ENCODE measurements around the gene FZR1. TPM values are rescaled to one million over a fixed set of nuclear protein-coding genes. Genes with fewer than 3 reads are reported as not detected.

FZR1 gene
- total and polyA plus RNA-seq, 2 of the 8 experiments (the other 6 are each of a cell fraction or from before 2014, with no cell fraction given), result 21.6 to 35.5 TPM

- Histone ChIP-seq H3K23me2 (ENCODE audit: low read depth, low read length) (peaks cover 23% of the 10 kb centered on the region; the same call in 1 of the 2 replicates), H3K4me3 (ENCODE audit: extremely low read depth in 1 of 4, insufficient read depth in 2 of 4, low read depth in 3 of 4, low read length in 4 of 4) (no peak overlapping the region)
- no peak for FAIRE-seq
- TF ChIP-seq BACH1 (IDR thresholded peaks at IDR 0.05; ENCODE audit: low read length) (no peak), EP300 (IDR thresholded peaks at IDR 0.05; ENCODE audit: borderline replicate concordance in 1 of 2, low read depth in 2 of 2, low read length in 2 of 2) (no peak), SIN3A (conservative IDR thresholded peaks at IDR 0.05 in 1 of 2, IDR thresholded peaks at IDR 0.05 in 1 of 2; ENCODE audit: low read depth in 1 of 2, low read length in 2 of 2) (no peak), CEBPB (IDR thresholded peaks at IDR 0.05; ENCODE audit: low read depth, low read length) (no peak), MAFK (IDR thresholded peaks at IDR 0.05; ENCODE audit: low read depth, low read length) (no peak)
- TF ChIP-seq, protein P1, sequence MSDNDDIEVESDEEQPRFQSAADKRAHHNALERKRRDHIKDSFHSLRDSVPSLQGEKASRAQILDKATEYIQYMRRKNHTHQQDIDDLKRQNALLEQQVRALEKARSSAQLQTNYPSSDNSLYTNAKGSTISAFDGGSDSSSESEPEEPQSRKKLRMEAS (IDR thresholded peaks at IDR 0.05), result no peak
Observed at GRCh38 chr19:3474010-3474409, 32.1 kb upstream of the FZR1 start.

More at GRCh38 chr19:3474010-3474409, 32.1 kb upstream of the FZR1 start:
- Histone ChIP-seq H3K79me2 (ENCODE audit: control insufficient read depth in 1 of 2, insufficient read depth in 2 of 2, low read length in 2 of 2) (no peaks in the 10 kb centered on the region), H3K4ac (replicated peaks; ENCODE audit: insufficient read length, low read depth, low read length) (no peak overlapping the region), H3K56ac (replicated peaks; ENCODE audit: insufficient read length, low read depth, low read length) (no peak overlapping the region), H3K79me1 (ENCODE audit: low read depth, low read length) (no peaks in the 10 kb centered on the region), H3K36me3 (ENCODE audit: control insufficient read depth in 2 of 4, insufficient read depth in 4 of 4, low read length in 3 of 4) (no peaks in the 10 kb centered on the region), H3K14ac (ENCODE audit: insufficient read length) (no peak overlapping the region), H3K9ac (replicated peaks in 1 of 4; ENCODE audit: extremely low read depth in 1 of 4, low read depth in 3 of 4, low read length in 3 of 4) (no peak overlapping the region), H2AK5ac (ENCODE audit: low read depth, low read length) (no peak overlapping the region), H3K9me3 (ENCODE audit: insufficient read depth in 2 of 2, low read depth in 1 of 2, low read length in 1 of 2) (no peaks in the 10 kb centered on the region), H4K8ac (ENCODE audit: extremely low read depth, insufficient read depth, low read length) (no peak overlapping the region), H3K27ac (ENCODE audit: low read depth, low read length) (no peak overlapping the region), H3K23ac (ENCODE audit: insufficient read length) (no peak overlapping the region), H2BK15ac (ENCODE audit: low read length) (no peak overlapping the region), H4K91ac (replicated peaks; ENCODE audit: insufficient read length, low read length) (no peak overlapping the region), H3K4me1 (replicated peaks in 1 of 4; ENCODE audit: control insufficient read depth in 3 of 4, insufficient read depth in 4 of 4, low read length in 3 of 4) (peaks cover 0 to 2% (median 0%) of the 10 kb centered on the region in 4 experiments; a peak in 2 of 7 replicates), H3K4me2 (ENCODE audit: insufficient read depth in 1 of 2, low read depth in 2 of 2, low read length in 2 of 2) (no peak overlapping the region), H3K27me3 (replicated peaks in 1 of 4; ENCODE audit: control insufficient read depth in 3 of 4, extremely low read depth in 1 of 4, insufficient read depth in 3 of 4, low read length in 3 of 4) (peaks cover 0 to 19% (median 9%) of the 10 kb centered on the region in 4 experiments; a peak in 6 of 7 replicates), H2BK5ac (ENCODE audit: low read depth, low read length) (no peak overlapping the region), H4K5ac (ENCODE audit: insufficient read length, low read depth, low read length) (no peak overlapping the region), H2BK20ac (ENCODE audit: low read length) (no peak overlapping the region), H3K18ac (ENCODE audit: extremely low read depth, low read length) (no peak overlapping the region), H2BK120ac (replicated peaks; ENCODE audit: low read depth, low read length) (no peak overlapping the region), H2AFZ (ENCODE audit: low read length) (no peak overlapping the region), H4K20me1 (replicated peaks in 1 of 2; ENCODE audit: control insufficient read depth in 1 of 2, insufficient read depth in 2 of 2, low read length in 2 of 2) (peaks cover 0 to 10% of the 10 kb centered on the region in 2 experiments), H2BK12ac (ENCODE audit: low read depth, low read length) (no peak overlapping the region)
- 82% methylated on average over 8 of the region's 8 CpGs; no CpG with 5 or more reads in 1 of the 2 experiments for WGBS, 2 experiments (ENCODE audit: extremely low coverage in 1 of 2, insufficient coverage in 1 of 2, insufficient read length in 1 of 2, insufficient replicate concordance in 2 of 2, low coverage in 1 of 2, low lambda C conversion rate in 2 of 2, missing lambda C conversion rate in 1 of 2)
- DNase-seq (ENCODE audit: low read depth in 1 of 2, low spot score in 2 of 2), result no peak
- POLR2A ChIA-PET (ENCODE audit: partially characterized antibody), result no interaction called here
- CTCF ChIA-PET (ENCODE audit: partially characterized antibody), result interaction anchor here (1.0 to 6.8 kb wide), 8 partner anchors 9 to 148 kb away, joined by 3 to 97 read pairs (median 14); partner anchors contain the start of genes MFSD12, SMIM24 and SMIM44
